ENCODE data around the gene OR13C5.
"Not testable (repeated sequence)": the region's sequence is repeated elsewhere in the genome, so short reads cannot be mapped to it uniquely, and the experiment has no call there.

The OR13C5 gene

DNA sequence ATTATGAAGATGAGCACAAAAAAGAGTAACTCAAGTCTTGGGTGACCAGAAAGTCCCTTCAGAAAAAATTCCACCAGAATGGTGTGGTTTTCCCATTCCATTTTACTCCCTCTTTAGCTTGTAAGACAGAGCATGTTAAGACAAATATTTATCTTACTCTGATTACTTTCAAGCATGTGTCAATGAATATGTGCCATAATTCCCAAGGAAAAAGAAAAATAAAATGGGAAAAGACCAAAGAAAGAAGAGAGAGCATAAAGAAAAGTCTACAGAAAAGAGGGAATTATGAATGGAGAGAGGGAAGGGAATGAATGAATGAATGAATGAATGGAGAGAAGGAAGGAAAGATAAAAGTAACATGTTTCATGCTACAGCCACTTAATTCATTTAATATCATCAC is at the start of gene OR13C5:
Gene OR13C5, minus strand, starts transcription at position 101 of the 400 bp plus-strand sequence. Its CDS starts 0 bp downstream, at position 101.
- not testable (repeated sequence) for DNase-seq

- DNase-seq, result no peak
These were observed 36.2 kb upstream of the OR13C5 start for GRCh38 chr9:104635456-104635855.

DNA sequence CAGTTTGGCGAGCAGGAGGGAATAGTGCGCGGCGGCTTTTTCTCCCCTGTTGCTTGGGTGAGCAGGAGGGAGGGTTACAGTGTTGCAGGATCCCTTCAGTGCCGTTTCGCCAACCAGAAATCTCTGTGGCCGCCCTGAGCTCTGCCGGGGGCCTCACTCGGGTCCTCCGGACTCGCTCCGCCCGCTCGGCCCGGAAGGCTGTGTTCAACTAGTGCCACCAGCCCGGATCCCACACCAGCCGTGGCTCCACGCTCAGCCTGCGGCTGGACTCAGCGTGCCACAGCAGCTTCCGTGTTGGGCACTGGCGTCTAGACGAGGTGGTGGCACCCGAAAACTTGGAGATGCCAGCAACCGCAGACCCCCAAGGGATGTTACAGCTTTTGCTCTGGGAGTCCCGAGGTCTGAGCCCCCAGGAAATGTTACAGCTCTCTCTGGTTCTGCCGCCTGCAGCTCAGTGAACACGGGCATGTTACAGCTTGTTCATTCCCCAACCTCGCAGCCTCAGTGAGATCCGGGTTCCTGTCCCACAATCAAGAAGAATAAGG is 34.8 kb upstream of the OR13C5 start:
- no peak for DNase-seq

- peak; percentile 4 for DNase-seq
These were observed 26.8 kb upstream of the OR13C5 start for GRCh38 chr9:104625964-104626363.

- no peak for DNase-seq
These were observed 18.9 kb upstream of the OR13C5 start, which contains the start of gene OR13C9 for GRCh38 chr9:104618104-104618503. TSS of gene OR13C9 (minus strand) at chr9:104618204. CDS start at chr9:104618204, 0 bp downstream.

DNA sequence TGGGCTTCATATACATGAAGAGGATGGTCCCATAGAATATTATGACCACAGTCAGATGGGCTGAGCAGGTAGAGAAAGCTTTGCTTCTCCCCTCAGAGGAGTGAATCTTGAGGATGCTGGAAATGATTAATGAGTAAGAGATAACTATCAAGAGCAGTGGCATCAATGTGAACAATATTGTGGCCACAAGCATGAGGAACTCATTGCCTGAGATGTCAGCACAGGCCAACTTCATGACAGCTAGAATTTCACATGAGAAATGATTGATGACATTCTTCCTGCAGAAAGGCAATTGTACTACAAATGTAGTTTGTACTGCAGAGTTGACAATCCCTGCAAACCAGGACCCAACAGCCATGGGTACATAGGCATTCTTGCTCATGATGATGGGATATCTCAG is 18.2 kb upstream of the OR13C5 start:
- DNase-seq, result no peak

DNA sequence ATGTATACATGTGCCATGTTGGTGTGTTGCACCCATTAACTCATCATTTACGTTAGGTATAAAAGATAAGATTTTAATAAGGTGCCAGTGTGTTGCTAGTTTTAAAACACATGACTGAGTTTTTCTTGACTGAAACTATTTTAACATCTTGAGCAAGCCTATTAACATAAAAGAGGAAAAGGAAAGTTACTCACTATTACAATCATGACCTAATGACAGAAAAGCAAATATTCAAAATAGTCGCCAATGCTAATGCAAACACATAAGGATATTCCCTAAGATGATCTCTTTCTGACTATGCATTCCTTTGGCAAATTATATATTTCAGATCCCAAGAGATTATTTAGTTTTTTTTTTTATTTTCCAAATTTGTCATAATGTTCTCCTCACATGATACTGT is 12.0 kb upstream of the OR13C5 start:
- no peak for DNase-seq

GRCh38 chr9:104608336-104608735 is 9.1 kb upstream of the OR13C5 start:
- peak; percentile 53 for DNase-seq

DNA sequence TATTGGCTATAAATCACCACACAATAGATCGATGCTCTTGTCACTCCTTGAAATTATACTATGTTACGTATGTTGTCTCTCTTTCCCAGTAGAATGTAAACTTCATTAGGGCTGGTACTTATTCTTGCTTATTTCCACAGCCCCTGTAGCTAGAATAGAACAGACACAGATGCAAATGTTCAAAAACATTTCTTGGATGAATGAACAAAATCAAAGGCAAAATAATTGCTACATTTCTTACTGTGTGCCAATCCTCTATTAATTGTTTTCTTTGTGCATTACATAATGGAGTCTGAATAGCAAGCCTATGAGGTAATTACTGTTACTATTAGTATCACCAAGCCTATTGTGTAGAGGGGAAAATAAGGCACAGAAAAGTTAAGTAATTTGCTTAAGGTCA is 6.9 kb upstream of the OR13C5 start:
- no peak for DNase-seq

- DNase-seq, result not testable (repeated sequence)
These were observed 6.3 kb upstream of the OR13C5 start, which contains the start of gene OR13C2 for GRCh38 chr9:104605527-104605926. TSS of gene OR13C2 (minus strand) at chr9:104605627. CDS start at chr9:104605627, 0 bp downstream.

- DNase-seq, result no peak
These were observed 5.6 kb upstream of the OR13C5 start for GRCh38 chr9:104604801-104605200.

- not testable (repeated sequence) for DNase-seq
These were observed 464 bp downstream of the OR13C5 start for GRCh38 chr9:104598749-104599148.

DNA sequence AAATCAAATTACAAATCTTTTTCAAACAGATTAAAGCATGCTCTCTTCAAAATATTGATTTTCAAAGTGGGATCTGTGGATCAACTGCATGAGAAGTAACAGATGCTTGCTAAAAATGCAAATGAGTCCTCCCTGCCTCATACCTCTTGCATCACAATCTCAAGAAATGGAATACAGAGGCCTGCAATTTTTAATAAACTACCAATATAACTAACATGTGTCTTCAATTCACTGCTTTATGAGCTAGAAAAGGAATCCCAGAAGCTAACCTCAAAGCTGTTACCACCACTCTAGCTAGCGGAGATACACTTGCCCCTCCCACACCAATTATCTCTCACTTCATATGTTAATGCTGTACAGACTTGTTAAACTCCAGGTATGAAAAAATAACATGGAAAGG is 9.6 kb downstream of the OR13C5 start:
- no peak for DNase-seq

DNA sequence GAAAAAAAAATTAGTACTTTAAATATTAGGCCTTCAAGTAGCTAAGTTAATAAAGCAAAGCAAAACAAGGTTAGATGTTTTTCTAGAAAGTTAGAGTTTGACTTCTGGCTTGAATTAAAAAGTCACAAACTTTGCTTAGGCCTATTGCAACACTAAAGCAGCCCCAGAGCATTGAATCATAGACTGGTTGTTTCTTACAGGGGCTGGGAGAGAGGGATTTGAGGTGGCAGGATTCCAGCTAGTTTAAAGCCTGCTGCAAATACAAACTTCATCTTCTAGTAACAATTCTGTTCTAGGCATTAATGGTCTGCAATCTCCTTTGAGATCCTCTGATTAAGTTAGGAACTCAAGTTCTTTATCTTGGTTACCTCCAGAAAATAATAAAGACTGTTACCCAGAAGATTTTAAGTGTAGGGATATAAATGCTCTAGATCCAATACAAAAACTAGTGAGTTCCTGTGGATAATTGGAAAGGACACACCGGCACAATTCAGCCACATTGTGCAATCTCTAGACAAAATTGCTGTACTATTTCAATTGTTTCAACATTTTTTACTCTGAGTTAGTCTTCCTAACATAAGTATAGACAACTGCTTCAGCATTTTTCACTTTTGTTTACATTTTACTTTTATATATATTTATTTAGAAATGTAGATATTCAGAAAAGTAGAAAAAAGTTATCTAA is 12.6 kb downstream of the OR13C5 start:
- no peak for DNase-seq

DNA sequence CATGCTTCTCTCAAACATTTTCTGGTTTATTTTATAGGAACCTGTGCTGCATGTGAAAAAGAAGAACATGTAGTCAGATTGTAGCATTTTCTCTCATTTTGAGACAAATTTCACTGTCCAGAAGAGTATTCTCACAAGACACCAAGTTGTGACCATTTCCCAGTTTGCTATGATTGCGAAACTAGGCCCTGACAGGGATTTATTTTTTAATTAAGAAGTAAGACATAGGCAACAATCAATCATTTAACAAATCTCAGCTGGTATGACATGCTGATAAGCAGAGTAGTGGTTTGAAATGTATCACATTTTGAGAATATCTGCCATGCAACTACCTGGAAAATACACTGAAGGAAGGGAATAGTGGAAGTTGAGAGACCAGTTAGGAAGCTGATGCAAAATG is 18.7 kb downstream of the OR13C5 start:
- no peak for DNase-seq

DNA sequence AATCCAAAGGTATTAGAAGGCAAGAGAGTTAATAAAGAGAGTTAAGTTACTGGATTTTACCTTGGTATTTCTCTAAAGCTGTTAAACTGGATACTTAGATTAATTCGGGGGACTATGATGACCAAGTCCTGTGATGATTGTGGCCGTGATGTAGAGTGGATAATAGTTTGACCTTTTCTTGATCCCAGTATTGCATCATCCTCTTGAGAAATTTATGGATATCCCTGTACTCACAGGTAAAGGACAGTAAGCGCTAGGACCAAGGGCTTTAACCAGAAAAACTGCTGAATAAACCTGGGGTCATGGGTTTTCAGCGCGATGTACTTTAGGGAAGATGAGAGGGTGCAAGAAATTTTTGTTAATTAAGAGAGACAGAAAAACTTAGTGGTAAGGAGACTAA is 21.9 kb downstream of the OR13C5 start:
- no peak for DNase-seq

GRCh38 chr9:104575456-104575855 is 23.8 kb downstream of the OR13C5 start:
- no peak for DNase-seq

DNA sequence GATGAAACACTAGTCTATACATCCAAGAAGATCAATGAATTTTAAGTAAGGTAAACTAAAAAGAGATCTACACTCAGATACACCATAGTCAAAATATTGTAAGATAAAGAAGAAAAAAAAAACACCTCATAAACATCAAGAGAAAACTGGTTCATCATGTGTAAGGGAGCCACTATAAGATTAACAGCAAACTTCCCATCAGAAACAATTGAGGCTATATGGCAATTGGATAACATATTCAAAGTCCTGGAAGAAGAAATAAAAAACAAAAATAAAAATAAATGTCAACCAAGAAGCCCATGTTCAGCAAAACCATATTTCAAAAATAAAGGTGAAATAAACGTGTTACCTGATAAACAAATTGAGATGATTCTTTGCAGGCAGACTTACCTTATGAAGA is 26.6 kb downstream of the OR13C5 start:
- DNase-seq, result no peak

DNA sequence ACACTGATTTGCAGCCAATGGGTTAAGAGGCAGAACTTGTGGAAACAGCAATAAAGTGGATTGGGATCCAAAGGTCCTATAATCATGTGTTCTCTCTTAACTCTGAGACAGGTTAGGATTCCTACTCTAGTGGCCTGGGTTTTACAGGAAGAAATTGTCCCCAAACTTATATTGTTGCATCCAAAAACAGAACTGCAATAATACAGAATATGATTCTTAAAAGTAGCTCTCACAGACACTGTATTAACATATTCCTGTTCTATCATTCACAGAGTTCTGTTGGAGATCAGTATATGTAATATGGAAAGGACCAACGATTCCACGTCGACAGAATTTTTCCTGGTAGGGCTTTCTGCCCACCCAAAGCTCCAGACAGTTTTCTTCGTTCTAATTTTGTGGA is 30.3 kb downstream of the OR13C5 start, which contains the start of gene OR13C8:
Gene OR13C8, plus strand, starts transcription at position 301 of the 400 bp plus-strand sequence. Its CDS starts 0 bp downstream, at position 301.
- DNase-seq, result no peak

GRCh38 chr9:104564358-104564757 is 34.9 kb downstream of the OR13C5 start:
- no peak for DNase-seq

GRCh38 chr9:104556830-104557634 is 42.2 kb downstream of the OR13C5 start:
- no peak for DNase-seq

DNA sequence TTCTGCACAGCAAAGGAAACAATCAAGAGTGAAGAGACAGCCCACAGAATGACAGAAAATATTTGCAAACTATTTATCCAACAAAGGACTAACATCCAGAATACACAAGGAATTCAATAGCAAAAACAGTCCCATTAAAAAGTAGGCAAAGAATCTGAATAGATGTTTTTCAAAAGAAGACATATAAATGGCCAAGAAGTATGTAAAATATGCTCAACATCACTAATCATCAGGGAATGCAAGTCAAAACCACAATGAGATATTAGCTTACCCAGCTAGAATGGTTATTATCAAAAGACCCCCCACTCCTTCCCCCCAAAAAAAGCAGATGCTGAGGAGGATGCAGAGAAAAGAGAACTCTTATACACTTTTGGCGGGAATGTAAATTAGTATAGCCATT is 43.7 kb downstream of the OR13C5 start:
- DNase-seq, result no peak

- no peak for DNase-seq
These were observed 46.0 kb downstream of the OR13C5 start for GRCh38 chr9:104553261-104553660.

Measured in hematopoietic multipotent progenitor cell treated with erythropoietin and hydrocortisone succinate and interleukin-3 and kit ligand, for 4 days (in vitro differentiated cells).